ENCODE data around the gene KLF11.

- TF ChIP-seq POLR2A (IDR thresholded peaks at IDR 0.05) (no peak), CTCF (IDR thresholded peaks at IDR 0.05) (no peak)
Observed at GRCh38 chr2:10033251-10034006, 9.9 kb upstream of the KLF11 start.

All from vagina (tissue), 2 donors.